Sigmoid colon (tissue), 7 donors: ENCODE data around the gene CHCHD6. TPM values are rescaled to one million over a fixed set of nuclear protein-coding genes. Genes with fewer than 3 reads are reported as not detected.

ENCODE experiments used
- DNase-seq: peaks from one replicate; pipeline ENCODE4 v3.0.0-alpha.2; 2019
- H3K27ac ChIP-seq, 4 donors: fragments of 200-600 bp; sonication (generic); one replicate each; pipeline ENCODE4 v1.5.1; 2016 to 2019; ENCODE audit warnings: mild to moderate bottlenecking in 1 of 4
- H3K27me3 ChIP-seq, 3 donors: fragments of 200-600 bp; sonication (generic); one replicate each; pipeline ENCODE4 v1.5.1; 2019; ENCODE audit warnings: mild to moderate bottlenecking in 1 of 3
- H3K36me3 ChIP-seq, 4 donors: fragments of 200-600 bp; sonication (generic); one replicate each; pipeline ENCODE4 v1.5.1; 2016 to 2019
- H3K4me1 ChIP-seq, 4 donors: fragments of 200-600 bp; sonication (generic); one replicate each; pipeline ENCODE4 v1.5.1; 2017 to 2019
- H3K4me3 ChIP-seq, 4 donors: fragments of 200-600 bp; sonication (generic); one replicate each; pipeline ENCODE4 v1.5.1; 2017 to 2019; ENCODE audit warnings: mild to moderate bottlenecking in 2 of 4, moderate library complexity in 1 of 4
- H3K9me3 ChIP-seq, 4 donors: fragments of 200-600 bp in 3 of 4; sonication (generic) in 3 of 4; one replicate each; pipeline versions ENCODE4 v1.5.1 to v1.6.1; 2013 to 2019
- EP300 ChIP-seq, 4 donors: sonication (generic); formaldehyde crosslinking; IDR thresholded peaks; one replicate each; pipeline ENCODE4 v1.6.1; 2017; ENCODE audit warnings: antibody characterized with exemption in 4 of 4
- POLR2A ChIP-seq, 2 donors: fragments of 450-650 bp; IDR thresholded peaks; one replicate each; pipeline ENCODE4 v1.6.1; 2016; ENCODE audit warnings: antibody characterized with exemption in 2 of 2, mild to moderate bottlenecking in 2 of 2, moderate library complexity in 2 of 2
- POLR2AphosphoS5 ChIP-seq, 4 donors: sonication (generic); formaldehyde crosslinking; IDR thresholded peaks; one replicate each; pipeline ENCODE4 v1.6.1; 2017; ENCODE audit warnings: antibody characterized with exemption in 4 of 4
- WGBS, 2 donors: extraction: QIAGEN DNeasy Blood & Tissue Kit; methylation state at CpG; one replicate each; pipeline ENCODE4 v1.1.7; 2013; 5-methylcytosine and 5-hydroxymethylcytosine counted together
- intact Hi-C: fragments of 100-400 bp; cut with DNase I; formaldehyde crosslinking; loops from one replicate; pipeline ENCODE4 v1.15.1; 2023
- polyA plus RNA-seq, 3 donors: library from polyadenylated mRNA; stranded (reverse); fragments of 200-250 nt; gene quantifications; one replicate each; pipeline ENCODE4 v1.2.3, GENCODE V29; 2013
- total RNA-seq, 4 donors: library from RNA; depleted of rRNA; stranded (reverse); fragments of >200 nt; gene quantifications; one replicate each; pipeline ENCODE4 v1.1.0, GENCODE V29; 2016
- TF ChIP-seq, protein P1 (sequence below), 4 experiments: fragments of 450-650 bp in 3 of 4; fragments of 200-600 bp in 1 of 4; IDR thresholded peaks; one replicate each; pipeline ENCODE4 v1.5.1; 2016 to 2019; ENCODE audit warnings: antibody characterized with exemption in 4 of 4, mild to moderate bottlenecking in 3 of 4, moderate library complexity in 2 of 4
- donor health status: healthy with polysubstance abuse.
- donor health status: Bipolar disorder and iron deficiency.
- donor health status: healthy.

Gene CHCHD6
- total and polyA plus RNA-seq, 7 donors: 8.0 to 20.9 (median 14.4) TPM

DNA sequence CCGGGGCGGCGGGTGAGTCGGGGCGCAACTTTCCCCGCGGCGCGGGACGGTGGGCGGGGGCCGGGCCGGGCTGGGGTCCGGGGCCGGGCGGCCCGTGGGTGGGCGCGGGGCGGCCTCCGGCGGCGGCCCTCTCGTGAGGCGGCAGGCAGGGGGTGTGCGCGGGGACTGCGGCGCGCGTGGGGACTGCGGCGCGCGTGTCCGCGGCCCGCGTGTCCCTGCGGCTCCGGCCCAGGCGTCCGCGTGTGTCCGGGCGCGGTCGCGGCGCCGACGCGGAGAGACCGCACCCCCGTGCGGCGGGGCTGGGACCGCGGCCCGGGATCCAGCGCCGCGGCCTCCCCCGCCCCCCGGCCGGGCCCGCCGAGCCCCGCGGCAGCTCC lies 279.2 kb downstream of the CHCHD6 start:
- peak overlapping the region in 3 of 4 donors; percentile 40 to 56 (median 48) for H3K27ac ChIP-seq
- intact Hi-C loops: loop anchor here (2.0 to 10.0 kb wide), 6 partner anchors 230 to 1072 kb away; partner anchors contain the start of gene SEC61A1
- H3K9me3 ChIP-seq: no peaks in the 10 kb centered on the region
- H3K4me1 ChIP-seq: peaks cover 0 to 38% (median 28%) of the 10 kb centered on the region in 4 donors
- H3K4me3 ChIP-seq: peak overlapping the region; percentile 78 to 93 (median 82)
- H3K27me3 ChIP-seq: no peaks in the 10 kb centered on the region
- H3K36me3 ChIP-seq: peaks cover 0 to 1% (median 0%) of the 10 kb centered on the region in 4 donors
- 1% methylated on average over 70 of the region's 70 CpGs for WGBS, 2 donors
- DNase-seq: no peak
- TF ChIP-seq POLR2AphosphoS5 (IDR thresholded peaks at IDR 0.05): no peak
- no peak for TF ChIP-seq EP300 (IDR thresholded peaks at IDR 0.05)
- TF ChIP-seq, protein P1, sequence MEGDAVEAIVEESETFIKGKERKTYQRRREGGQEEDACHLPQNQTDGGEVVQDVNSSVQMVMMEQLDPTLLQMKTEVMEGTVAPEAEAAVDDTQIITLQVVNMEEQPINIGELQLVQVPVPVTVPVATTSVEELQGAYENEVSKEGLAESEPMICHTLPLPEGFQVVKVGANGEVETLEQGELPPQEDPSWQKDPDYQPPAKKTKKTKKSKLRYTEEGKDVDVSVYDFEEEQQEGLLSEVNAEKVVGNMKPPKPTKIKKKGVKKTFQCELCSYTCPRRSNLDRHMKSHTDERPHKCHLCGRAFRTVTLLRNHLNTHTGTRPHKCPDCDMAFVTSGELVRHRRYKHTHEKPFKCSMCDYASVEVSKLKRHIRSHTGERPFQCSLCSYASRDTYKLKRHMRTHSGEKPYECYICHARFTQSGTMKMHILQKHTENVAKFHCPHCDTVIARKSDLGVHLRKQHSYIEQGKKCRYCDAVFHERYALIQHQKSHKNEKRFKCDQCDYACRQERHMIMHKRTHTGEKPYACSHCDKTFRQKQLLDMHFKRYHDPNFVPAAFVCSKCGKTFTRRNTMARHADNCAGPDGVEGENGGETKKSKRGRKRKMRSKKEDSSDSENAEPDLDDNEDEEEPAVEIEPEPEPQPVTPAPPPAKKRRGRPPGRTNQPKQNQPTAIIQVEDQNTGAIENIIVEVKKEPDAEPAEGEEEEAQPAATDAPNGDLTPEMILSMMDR (IDR thresholded peaks at IDR 0.05): no peak
- no peak for TF ChIP-seq POLR2A (IDR thresholded peaks at IDR 0.05)

DNA sequence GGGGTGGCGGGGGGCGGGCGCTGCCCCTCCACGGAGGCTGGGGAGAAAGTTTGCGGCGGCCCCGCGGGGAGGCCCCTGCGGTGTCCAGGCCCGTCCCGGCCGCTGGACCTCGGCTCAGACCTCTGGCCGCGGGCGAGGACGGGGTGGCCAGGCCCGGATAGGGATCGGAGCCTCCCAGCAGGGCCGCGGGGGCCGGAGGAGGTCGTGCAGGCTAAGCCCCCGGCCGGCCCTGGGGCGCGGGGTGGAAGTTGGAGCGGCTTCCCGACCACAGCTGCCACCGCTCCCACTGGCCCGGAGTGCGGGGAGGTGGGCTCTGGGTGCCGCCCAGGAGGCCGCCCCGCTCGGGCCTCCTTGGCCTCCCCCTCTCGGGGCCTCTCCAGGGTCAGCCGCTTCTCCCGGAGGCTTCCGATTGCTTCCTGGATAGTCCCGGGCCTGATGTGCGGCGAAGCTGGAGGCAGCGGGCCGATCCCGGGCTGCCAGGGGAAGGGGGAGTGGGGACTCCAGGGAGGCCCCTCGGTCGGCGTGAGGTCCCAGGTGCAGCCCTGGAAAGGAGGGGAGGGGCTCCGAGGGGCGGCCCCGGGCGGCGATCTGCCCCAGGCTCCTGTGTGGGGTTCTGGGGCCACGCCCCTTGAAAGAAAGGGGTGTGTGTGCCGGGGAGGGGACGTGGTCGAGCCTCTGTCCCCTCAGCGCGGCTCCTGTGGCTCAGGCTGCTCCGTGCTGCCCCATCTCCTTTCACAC lies 279.8 kb downstream of the CHCHD6 start:
- DNase-seq: no peak
- peaks cover 0 to 7% (median 2%) of the 10 kb centered on the region in 4 donors for H3K36me3 ChIP-seq
- H3K4me1 ChIP-seq: peaks cover 0 to 38% (median 28%) of the 10 kb centered on the region in 4 donors
- whole genome bisulfite sequencing, 2 donors: 1 to 2% methylated on average over 61 of the region's 61 CpGs
- H3K9me3 ChIP-seq: no peaks in the 10 kb centered on the region
- no peak for TF ChIP-seq POLR2AphosphoS5 (IDR thresholded peaks at IDR 0.05)
- TF ChIP-seq POLR2A (IDR thresholded peaks at IDR 0.05): no peak
- TF ChIP-seq EP300 (IDR thresholded peaks at IDR 0.05): no peak
- TF ChIP-seq, protein P1 (IDR thresholded peaks at IDR 0.05): no peak
- no peaks in the 10 kb centered on the region for H3K27me3 ChIP-seq
- intact Hi-C loops: loop anchor here (2.0 to 10.0 kb wide), 6 partner anchors 231 to 1071 kb away; partner anchors contain the start of gene SEC61A1
- H3K4me3 ChIP-seq: peak overlapping the region; percentile 78 to 93 (median 82)
- H3K27ac ChIP-seq: peak overlapping the region; percentile 15 to 56 (median 44)

DNA sequence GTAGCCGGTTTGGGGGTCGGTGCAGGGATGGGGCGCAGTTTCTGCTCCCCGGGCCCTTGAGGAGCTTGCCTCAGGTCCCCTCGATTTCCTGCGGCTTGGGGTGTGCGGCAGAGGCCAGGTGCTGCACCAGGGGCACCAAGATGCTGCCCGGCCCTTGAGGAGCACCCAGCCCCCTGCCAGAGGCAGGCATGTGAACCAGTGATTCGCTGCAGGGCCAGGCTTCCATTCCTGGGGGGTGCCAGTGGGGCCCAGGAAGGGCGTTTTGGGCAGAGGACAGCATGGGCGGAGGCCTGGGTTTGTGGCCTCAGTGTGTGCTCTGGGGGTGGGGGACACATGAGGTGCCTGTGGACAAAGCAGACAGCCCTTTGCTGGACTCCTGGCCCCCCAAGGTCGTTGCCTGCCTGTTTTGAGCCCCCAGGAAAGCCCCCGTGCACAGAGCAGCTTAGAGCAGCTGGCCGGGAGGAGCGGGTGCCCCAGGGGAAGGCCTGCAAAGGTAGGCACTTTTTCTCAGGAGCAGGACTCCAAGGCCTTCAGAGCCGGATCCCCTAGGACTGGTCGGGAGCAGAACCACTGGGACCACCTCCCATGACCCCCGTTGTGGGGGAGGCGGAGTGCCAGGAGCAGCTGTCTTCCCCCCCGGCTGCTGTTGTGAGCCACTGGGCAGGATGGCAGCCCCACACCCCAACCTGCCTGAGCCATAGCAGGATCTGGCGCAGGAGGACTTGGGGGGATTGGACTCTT lies 280.5 kb downstream of the CHCHD6 start:
- H3K36me3 ChIP-seq: peaks cover 0 to 14% (median 3%) of the 10 kb centered on the region in 4 donors
- intact Hi-C loops: loop anchor here (5.0 to 10.0 kb wide), 4 partner anchors 277 to 1070 kb away; partner anchors contain the start of gene SEC61A1
- peak overlapping the region; percentile 78 to 93 (median 82) for H3K4me3 ChIP-seq
- no peak for TF ChIP-seq POLR2AphosphoS5 (IDR thresholded peaks at IDR 0.05)
- no peak for TF ChIP-seq POLR2A (IDR thresholded peaks at IDR 0.05)
- TF ChIP-seq, protein P1 (IDR thresholded peaks at IDR 0.05): no peak
- no peak for TF ChIP-seq EP300 (IDR thresholded peaks at IDR 0.05)
- no peaks in the 10 kb centered on the region for H3K9me3 ChIP-seq
- no peak for DNase-seq
- no peaks in the 10 kb centered on the region for H3K27me3 ChIP-seq
- H3K27ac ChIP-seq: peak overlapping the region in 2 of 4 donors; percentile 48 to 56
- 68 to 72% methylated on average over 21 of the region's 21 CpGs for WGBS, 2 donors
- H3K4me1 ChIP-seq: peaks cover 0 to 38% (median 28%) of the 10 kb centered on the region in 4 donors

DNA sequence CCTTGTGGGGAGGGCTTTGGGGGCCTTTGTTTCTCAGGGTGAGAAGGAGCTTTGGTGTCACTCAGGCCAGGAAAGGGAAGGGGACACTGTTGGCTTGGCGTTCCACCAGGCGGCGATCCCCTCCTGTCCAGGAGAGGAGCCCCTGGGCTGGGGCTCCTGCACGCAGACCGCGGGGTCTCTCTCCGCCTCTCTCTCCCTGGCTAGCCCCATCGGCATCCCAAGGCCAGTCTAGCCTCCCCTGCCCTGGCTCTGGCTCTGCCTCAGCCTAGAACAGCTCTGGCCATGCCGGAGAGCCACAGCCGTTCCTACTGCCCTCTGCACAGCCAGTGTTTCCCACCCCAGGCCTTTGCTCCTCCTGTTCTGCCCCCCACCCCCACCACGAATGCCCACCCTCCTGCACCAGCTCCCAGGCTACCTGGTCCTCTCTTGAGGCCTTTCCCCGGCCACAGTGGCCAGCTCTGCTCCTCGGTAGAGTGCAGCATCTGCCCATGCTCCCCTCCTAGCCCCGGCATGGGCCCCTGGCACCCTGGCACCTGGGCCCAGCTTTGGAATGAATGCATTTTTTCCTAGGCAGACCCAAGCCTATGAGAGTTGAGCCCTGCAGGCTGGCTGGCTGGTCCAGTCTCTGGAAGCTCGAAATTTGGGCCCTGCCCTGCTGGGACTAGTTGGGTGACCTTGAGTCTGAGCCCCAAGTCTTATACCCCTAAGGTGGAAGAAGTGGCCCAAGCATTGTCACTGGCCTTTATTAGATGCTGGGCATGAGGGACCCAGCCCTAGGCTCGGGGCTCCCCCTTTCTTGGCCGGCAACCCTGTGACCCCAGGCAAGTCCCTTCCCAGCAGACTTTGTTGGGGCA lies 281.3 kb downstream of the CHCHD6 start:
- intact Hi-C loops: loop anchor here (10.0 kb wide), 1 partner anchor 1069 kb away; the partner anchor contains the start of gene SEC61A1
- H3K27ac ChIP-seq: no peak overlapping the region

More for the DNA sequence above, 281.3 kb downstream of the CHCHD6 start:
- Histone ChIP-seq H3K4me3 (no peak overlapping the region), H3K36me3 (peaks cover 0 to 20% (median 6%) of the 10 kb centered on the region in 4 donors), H3K9me3 (no peaks in the 10 kb centered on the region), H3K4me1 (peaks cover 0 to 38% (median 28%) of the 10 kb centered on the region in 4 donors), H3K27me3 (no peaks in the 10 kb centered on the region)
- TF ChIP-seq POLR2AphosphoS5 (IDR thresholded peaks at IDR 0.05) (no peak), EP300 (IDR thresholded peaks at IDR 0.05) (no peak), POLR2A (IDR thresholded peaks at IDR 0.05) (no peak)
- TF ChIP-seq, protein P1 (IDR thresholded peaks at IDR 0.05): no peak
- 85 to 88% methylated on average over 17 of the region's 17 CpGs for WGBS, 2 donors
- DNase-seq: no peak
